C4-2B (cell line): ENCODE measurements around the gene IGSF11.

Experiments used
- H3K27ac ChIP-seq: fragments of 450-650 bp; 2 replicates; pipeline ENCODE4 v1.5.1; 2017
- ZFX ChIP-seq: fragments of 450-650 bp; IDR thresholded peaks from 2 replicates; pipeline ENCODE4 v1.6.1; 2017
- TF ChIP-seq, protein P1 (sequence below): fragments of 450-650 bp; conservative IDR thresholded peaks from 2 replicates; pipeline ENCODE4 v1.5.1; 2017; ENCODE audit warnings: mild to moderate bottlenecking

IGSF11 gene

DNA sequence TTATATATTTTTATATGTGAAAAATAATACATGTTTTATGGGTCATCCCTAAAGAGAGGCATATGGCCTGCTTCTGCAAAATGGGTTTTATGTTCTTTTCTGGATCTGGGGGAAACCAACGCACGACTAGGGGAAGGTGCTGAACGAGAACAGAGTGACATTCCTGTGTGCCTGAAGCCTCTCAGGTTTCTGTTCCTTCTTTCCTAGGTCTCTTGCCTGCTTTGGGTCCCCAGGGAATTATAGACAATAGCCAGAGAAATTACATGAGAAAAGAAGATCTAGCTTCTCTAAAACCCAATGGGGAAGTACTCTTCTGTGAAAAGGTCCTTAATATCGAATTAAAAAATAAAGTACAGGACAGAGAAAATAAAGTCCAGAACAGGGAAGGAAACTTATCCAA lies 66.5 kb downstream of the IGSF11 start:
- H3K27ac ChIP-seq, result no peak overlapping the region
- TF ChIP-seq, protein P1, sequence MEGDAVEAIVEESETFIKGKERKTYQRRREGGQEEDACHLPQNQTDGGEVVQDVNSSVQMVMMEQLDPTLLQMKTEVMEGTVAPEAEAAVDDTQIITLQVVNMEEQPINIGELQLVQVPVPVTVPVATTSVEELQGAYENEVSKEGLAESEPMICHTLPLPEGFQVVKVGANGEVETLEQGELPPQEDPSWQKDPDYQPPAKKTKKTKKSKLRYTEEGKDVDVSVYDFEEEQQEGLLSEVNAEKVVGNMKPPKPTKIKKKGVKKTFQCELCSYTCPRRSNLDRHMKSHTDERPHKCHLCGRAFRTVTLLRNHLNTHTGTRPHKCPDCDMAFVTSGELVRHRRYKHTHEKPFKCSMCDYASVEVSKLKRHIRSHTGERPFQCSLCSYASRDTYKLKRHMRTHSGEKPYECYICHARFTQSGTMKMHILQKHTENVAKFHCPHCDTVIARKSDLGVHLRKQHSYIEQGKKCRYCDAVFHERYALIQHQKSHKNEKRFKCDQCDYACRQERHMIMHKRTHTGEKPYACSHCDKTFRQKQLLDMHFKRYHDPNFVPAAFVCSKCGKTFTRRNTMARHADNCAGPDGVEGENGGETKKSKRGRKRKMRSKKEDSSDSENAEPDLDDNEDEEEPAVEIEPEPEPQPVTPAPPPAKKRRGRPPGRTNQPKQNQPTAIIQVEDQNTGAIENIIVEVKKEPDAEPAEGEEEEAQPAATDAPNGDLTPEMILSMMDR, result no peak
- TF ChIP-seq ZFX, result no peak

DNA sequence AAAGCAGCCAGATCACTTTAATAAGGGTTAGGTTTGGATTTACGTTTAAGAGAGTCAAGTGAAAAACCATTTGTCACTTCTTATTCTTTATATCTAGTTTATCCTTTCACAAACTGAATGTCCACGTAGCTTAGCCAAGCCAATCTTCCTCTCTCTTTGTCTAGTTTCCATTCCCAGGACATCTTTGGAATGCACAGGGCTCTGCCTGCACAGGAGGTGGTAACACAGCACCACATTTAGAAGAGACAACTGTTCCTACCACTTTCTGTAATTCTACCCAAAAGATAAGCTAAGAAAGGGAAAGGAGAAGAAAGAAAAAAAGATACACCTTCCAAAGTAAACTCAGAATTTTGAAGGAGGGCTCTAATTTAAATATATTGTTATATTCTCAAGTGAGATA lies 67.9 kb downstream of the IGSF11 start:
- TF ChIP-seq, protein P1, result no peak
- no peak for TF ChIP-seq ZFX
- no peak overlapping the region for H3K27ac ChIP-seq

DNA sequence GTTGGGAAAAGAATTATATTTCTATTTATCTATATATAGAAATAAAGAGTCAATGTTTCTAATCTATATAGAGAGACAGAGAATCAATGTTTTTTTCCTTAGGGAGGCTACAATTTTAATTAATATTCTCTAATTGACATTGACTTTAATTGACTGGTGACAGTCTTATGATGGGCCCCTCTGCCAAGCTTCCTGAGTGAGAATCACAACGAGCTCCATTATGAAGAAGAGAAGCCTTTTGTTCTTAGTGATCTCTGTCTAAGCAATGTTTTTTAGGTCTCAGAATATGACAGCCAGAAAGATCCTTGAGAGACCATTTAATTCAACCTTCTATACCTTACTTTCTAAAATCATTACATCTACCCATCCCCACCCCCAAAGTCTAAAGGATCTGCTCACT lies 70.9 kb downstream of the IGSF11 start:
- no peak overlapping the region for H3K27ac ChIP-seq
- TF ChIP-seq, protein P1, result no peak

DNA sequence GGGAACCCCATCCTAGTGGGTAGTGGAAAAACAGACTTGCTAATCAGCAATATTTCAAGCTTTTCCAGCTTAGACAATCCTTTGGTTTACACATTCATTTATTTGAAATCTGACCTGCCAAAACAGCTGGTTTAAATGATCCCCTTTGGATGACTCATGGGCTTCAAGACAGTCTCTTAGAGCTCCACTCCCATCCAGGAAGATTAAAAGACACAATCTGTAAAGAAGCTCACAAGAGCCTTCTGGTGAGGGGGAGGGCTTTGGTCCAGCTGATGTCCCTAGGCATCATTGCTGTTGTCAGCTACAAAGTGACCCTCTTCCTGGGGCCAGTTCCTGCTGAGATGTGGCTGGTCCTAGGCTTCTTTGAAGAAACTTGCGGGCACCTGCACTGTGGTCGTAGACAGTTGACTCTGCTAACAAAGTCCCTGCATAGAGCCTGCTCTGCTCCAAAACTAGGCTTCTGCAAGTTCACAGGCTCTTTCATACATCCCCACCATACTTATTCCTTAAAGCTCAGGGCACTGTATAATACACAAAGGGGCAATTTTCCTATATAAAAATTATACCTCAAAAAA lies 73.7 kb downstream of the IGSF11 start:
- TF ChIP-seq, protein P1, result no peak
- no peak for TF ChIP-seq ZFX
- H3K27ac ChIP-seq, result no peak overlapping the region

DNA sequence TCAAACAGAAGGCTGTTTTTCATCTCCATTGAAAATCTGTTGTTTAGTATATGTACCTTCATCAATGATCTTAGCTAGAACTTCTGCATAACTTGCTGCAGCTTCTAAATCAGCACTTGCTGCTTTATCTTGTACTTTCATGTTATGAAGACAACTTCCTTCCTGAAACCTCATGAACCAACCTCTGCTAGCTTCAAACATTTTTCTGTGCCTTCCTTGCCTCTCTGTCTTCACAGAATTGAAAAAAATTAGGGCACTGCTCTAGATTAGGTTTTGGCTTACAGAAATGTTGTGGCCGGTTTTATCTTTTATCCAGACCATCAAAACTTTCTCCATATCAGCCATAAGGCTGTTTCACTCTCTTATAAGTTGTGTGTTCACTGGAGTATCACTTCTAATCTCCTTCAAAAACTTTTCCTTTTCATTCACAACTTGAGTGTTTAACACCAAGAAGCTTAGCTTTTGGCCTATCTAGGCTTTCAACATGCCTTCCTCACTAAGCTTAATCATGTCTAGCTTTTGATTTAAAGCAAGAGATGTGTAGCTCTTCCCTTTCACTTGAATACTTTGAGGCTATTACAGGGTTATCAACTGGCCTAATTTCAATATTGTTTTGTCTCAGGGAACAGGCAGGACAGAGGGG lies 78.6 kb downstream of the IGSF11 start:
- TF ChIP-seq, protein P1, result no peak
- no peak for TF ChIP-seq ZFX
- no peak overlapping the region for H3K27ac ChIP-seq

DNA sequence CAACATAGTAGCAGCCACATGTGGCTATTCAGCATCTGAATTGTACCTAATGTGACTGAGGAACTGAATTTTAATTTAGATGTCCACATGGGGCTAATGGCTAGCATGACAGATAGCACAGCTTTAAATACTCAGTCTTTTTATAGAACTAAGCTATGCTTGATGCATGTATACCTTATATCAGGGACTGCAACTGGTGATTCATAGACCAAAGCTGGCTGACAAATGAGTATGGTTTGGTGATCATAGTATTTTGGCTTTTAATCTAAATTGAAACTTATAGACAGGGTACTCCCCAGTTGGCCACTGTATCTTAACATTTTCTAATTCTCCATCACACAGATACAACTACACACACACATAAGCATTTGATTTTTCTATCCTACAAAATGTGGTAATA lies 83.6 kb downstream of the IGSF11 start:
- TF ChIP-seq, protein P1, result no peak
- no peak for TF ChIP-seq ZFX
- H3K27ac ChIP-seq, result no peak overlapping the region

DNA sequence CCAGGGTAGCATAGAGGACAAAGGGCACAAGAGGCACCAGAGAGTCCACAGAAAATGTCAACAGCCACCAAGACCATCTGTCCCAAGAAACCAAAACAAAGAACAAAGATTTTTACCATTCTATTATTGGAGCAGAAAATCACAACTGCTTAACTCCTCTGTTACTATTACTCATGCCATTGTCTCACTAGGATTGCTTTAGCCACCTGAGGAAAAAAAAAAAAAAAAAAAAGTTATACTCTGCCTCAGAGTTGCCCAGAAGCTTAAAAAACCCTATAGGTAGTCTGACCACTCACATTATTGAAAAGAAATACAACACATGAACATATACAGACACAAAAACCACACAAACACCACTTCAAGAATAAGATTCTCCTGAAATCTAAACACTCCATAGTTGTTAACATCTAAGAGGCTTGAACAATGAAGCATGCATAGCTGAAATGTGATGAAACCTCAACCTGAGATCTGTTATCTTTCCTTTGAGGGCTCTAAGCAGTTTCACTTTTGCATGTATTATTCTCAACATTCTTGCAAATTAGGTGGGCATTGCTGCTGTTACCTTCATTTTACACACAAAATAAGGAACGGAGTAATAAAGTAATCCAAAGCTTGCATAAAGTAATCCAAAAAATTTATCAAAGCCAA lies 85.4 kb downstream of the IGSF11 start:
- H3K27ac ChIP-seq, result no peak overlapping the region
- no peak for TF ChIP-seq ZFX
- TF ChIP-seq, protein P1, result no peak
